HuH-7.5 (cell line): ENCODE data around the gene CDK5R1.
A peak's percentile ranks its signal among the peaks of the same experiment; 100 is the strongest.
"Not testable (repeated sequence)": the region's sequence is repeated elsewhere in the genome, so short reads cannot be mapped to it uniquely, and the experiment has no call there.

Experiments
- DNase-seq: peaks from one replicate; pipeline ENCODE4 v3.0.0; 2011; ENCODE audit warnings: low spot score

Gene CDK5R1

DNA sequence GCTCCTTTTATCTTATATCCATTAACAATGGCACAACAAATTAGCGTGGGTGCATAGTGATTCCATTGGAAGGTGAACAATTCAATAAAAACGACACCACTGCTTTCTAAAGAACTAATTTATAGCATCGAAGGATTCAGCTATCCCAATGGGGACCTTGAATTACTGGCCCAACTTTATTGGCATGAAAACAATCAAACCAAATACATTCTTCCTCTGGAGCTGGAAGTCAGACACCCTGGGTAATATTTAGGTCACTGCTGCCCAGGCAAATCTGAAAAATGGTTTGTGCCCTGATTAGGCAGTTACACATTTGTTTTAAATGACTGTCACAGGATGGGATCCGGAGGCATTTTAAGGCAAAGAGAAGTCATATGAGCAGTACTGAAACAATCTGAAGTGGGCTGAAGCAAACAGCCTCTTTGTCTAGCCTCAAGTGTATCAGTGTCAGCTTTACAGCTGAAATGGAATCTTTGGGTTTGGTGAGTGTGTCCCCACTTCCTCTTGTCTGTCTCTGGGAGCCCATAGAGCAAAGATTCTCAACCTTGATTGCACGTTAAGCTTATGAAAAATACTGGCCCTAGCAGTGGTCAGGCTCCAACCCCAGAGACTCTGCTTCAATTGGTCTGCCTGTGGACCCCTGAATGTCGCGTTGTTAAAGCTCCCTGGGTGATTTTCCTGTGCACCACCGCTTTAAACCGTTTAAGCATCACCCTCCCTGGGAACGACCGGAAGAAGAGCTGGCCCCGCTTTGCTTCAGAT is 30.3 kb downstream of the CDK5R1 start:
- no peak for DNase-seq

DNA sequence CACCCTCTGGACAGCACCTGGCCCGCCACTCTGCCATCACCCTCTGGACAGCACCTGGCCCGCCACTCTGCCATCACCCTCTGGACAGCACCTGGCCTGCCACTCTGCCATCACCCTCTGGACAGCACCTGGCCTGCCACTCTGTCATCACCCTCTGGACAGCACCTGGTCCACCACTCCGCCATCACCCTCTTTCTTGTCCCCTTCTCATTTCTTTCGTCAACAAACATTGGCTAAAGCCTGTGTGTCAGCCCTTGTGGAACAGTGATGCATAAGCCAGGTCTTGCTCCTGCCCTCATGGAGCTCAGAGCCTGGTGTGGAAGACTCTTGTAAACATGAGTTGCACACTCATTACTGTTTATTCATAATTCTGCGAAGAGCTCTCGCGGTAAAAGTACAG is 31.2 kb downstream of the CDK5R1 start:
- no peak for DNase-seq

DNA sequence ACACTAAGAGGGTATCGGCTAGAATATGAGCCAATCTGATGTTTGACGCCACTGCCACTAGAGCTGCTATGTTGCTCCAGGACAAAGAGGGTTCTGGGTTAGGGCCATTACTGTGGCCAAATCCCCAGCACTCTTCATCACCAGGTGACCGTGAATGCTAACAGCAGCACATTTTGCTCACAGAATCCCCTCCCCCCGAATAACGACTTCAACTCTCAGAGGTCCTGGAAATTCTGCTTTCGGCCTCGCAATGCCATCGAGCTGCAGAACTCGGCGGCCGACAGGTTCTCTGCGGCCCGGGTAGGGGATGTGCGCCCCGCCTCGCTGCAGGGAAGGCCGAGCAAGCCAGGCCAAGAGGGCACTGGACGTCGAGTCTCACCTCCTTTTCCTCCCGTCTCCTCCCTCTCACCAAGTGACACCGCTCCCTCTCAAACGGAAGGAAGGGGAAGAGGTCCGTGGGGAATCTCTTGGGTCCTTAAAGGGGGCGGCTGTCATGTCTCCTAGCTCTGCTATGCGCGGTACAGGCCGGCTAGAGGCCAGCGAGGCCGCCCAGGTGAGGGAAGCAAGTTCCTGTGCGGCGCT is 31.9 kb downstream of the CDK5R1 start:
- no peak for DNase-seq

DNA sequence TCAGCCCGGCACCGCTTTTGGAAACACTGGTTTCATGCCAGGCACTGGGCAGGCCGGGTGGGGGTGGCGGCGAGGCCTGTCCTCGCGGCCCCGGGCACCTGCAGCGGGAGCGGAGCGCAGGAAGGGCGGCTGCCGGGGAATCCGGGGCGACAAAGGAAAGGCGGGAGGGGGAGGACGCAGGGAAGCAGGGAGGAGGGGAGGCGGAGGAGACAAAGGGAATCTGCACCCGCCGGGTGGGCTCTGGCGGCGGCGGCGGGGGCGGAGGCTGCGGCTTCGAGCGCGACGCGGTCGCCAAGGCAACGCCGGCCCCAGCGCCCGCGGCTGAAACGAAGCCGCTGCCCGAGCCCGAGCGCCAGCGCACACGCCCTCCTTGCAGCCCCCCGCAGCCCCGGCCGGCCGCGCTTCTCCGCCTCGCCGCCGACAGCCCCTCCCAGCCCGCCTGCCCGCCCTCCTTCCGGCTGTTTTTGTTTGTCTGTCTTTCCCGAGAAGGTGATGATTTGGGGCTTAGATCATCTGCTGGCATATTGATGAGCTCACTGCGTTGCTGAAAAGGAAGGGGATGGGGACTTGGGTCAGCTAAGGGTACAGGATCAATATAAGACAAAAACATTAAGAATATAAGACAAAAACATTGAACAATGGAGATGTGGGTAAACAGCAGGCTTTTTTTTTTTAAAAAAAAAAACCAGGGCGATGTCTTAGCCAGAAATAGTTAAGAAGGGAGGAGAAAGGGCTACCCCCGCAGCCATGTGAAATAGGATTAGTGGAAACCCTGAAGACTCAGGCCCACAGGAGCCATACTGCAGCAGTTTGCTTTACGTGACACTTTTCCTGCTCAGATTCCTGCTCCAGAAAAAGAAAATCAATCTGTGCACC is 32.7 kb downstream of the CDK5R1 start:
- DNase-seq, result no peak

DNA sequence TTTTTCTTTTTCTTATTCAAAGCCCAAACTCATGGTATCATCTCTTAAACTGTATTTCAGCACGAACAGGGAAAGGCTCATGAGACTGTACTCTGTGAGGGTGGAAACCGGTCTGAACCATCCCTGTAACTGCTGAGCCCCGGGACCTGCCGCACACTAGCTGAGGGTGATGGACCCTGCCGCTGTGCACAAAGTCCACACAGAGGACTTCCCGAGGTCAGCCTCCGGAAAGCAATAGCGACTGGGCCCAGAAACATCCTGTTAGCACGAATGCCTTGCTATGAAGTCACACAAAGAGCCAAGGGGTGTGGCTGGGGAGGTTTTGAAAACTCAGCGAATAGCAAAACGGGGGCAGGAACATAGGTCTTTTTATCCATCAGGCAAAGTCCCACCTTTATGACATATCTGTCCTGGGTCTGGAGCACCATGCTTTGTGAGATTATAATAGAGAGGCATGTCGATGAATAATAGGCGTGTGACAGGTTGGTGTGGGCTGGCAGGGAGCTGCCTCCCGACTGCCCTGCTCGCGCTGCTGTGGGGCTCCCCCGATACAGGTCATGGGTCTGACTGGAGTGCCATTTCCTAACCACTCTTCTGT is 33.4 kb downstream of the CDK5R1 start:
- DNase-seq, result peak; percentile 49

DNA sequence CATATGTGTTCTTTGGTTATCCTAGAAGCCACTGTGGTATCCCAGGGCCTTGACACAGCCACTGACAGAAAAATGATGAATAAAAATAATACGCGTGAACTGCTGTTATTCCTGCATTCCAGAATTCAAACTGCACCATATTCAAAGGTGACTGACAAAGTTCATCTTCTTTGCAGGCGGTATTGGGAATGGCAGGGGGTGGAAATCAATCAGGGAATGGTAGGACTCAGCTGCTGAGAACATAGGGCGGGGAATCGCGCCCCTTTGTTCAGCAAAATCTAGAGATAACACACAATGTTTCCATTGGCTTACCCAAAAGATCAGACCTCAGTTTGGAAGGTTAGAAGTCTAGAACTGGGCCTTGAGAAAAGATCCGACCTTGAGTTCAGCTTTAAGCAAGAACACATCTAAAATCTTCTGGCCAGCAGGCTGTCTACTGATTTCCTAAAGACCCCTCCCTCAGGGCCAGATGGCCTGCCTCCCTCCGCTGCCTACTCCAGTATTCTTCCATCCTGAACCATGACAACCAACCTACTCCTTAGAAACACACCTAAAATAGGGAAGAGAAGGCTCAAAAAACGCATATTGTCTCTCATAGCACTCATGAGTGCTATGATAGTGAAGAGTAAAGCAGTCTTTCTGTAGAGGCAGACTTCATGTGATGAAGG is 34.1 kb downstream of the CDK5R1 start:
- no peak for DNase-seq

DNA sequence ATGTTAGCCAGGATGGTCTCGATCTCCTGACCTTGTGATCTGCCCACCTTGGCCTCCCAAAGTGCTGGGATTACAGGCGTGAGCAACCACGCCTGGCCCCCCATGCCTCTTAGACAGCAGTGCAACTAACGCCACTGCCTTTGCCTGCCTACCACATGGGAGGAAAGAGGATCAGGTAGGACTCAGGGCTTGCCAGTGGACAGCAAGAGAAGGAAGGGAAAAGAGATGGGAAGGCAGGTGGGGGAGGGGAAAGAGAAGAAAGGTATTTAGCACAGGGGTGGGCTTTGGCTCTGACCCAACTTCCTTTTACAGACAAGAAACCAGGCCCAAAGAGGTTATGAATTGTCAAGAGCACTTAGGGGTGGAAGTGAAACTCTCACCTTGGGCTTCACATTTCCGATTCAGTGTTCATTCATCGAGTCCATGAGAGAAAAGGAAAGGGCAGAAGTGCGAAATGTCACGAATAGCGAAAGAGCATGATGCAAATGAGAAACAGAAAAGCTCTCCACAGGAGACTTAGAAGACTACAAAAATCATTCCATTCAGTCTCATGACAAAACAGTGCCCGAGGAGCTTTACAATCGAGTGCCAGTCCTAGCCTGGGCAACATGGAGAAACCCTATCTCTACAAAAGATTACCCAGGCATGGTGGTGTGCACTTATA is 36.4 kb downstream of the CDK5R1 start:
- DNase-seq, result no peak

DNA sequence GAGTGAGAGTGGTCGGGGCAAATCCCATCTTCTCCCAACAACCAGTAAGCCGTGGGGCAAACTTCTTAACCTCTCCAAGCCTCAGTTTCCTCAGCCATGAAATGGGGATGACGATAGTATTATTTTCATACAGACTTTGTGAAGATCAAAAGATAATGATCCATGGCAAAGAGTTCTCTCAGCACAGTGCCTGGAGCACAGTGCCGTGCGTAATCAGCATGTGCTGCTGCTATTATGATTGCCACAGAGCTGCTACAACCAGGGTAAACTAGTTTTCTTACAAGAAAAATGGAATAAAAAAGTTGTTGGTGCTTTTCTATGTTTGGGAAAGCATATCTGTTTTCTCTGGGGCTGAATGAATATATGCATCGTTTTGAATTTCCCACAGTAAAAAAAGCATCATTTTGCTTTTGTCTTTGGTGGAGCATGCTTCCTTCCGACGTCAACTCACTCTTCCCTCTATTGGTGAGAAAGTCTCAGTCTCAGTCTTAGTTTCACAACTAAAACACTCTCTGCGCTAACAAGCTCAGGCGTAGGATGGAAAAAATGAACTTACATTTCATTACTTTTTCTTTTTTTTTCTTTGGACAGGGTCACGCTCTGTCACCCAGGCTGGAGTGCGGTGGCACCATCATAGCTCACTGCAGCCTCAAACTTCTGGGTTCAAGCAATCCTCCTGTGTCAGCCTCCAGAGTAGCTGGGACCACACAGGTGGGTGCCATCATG is 37.2 kb downstream of the CDK5R1 start:
- DNase-seq, result no peak

DNA sequence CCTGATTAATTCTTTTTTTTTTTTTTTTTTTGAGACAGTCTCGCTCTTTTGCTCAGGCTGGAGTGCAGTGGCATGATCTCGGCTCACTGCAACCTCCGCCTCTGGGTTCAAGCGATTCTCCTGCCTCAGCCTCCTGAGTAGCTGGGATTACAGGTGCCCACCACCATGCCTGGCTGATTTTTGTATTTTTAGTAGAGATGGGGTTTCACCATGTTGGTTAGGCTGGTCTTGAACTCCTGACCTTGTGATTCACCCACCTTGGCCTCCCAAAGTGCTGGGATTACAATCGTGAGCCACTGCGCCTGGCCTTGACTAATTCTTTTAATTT is 37.7 kb downstream of the CDK5R1 start:
- DNase-seq, result not testable (repeated sequence)

DNA sequence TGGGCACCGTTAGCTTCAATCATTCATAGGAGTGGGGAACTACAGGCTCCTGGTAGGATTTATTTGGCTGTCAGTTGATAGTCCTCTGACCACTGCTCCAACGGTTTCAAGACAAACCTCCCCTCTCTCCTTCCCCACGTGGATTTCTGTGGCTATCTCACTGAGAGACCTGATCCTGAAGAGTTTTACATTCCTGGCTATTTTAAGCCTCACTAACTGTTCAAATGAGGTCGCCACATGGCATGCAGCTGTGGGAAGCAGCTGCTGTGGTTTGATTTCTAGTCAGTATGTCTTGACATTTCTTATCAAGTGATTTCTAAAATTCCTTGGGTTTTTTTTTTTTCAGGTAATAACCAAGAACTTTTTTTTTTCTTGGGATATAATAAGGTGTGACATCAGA is 38.3 kb downstream of the CDK5R1 start:
- DNase-seq, result no peak

DNA sequence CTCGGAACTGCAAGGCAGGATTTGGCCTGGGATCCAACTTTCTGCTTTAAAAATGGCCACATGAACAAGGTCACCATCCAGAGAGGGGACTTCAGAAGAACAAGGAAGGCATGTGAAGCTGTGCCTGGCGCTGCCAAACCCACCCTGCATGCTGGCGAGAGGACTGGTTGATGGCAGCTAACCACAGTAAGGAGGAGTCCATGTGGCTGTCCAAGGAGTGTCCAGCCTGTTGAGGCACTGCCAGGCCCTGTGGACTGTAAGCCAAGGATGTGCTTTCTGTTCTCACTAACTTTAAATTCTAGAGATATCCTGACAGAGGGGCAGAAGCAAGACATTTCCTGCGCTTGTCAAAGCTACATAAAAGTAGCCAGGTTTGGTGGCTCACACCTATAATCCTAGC is 40.4 kb downstream of the CDK5R1 start:
- DNase-seq, result no peak

DNA sequence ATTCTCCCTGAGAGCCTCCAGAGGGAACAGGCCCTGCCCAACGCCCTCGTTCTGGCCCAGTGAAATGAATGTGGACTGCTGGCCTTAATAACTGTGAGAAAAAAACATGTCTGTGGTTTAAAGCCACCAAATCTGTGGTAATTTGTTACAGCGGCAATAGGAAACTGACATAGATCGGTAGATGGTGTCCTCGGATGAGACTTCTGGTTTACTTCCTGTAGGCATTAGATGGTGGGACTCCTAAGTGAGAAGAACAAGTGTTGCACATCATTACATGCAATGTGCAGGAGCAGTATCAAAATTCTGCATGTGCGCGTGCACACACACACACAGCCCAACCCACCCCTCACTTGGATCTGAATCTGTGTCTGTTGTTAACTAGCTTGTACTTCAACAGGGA is 42.0 kb downstream of the CDK5R1 start:
- no peak for DNase-seq

DNA sequence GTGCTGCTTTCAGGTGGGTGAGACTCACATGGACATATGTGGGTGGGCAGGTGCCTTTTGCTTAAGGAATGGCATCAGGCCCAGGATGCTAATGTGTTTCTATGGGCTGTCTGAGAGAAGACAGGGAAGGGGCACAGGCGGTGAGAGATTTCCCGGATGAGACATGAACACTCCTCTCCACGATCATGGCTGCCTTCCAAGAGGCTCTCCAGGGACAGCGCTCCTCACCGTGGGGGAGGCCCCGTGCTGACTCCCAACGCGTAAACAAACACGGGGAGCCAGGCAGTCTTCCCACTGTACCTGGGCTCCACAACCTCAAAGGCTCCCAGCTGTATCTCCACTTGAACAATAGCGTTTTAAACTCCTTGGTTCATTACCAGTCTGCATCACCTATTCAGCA is 42.8 kb downstream of the CDK5R1 start:
- DNase-seq, result no peak

DNA sequence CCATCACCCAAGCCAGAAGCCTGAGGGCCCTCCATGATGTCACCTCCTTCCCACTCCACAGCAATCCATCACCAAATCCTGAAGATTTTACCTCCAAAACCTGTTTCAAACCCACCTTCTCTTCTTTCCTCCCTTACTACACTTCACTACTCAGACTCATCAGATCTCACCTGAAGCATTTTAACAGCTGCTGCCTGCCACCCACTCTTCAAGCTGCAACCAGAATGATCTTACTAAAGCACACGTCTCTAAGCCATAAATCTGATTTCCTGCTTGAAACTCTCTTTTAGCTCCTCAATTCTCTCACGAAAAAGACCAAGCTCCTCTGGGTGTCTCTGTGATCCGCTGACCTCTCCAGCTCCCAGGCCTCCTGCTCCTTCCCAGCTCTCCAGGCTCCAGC is 46.5 kb downstream of the CDK5R1 start:
- no peak for DNase-seq

DNA sequence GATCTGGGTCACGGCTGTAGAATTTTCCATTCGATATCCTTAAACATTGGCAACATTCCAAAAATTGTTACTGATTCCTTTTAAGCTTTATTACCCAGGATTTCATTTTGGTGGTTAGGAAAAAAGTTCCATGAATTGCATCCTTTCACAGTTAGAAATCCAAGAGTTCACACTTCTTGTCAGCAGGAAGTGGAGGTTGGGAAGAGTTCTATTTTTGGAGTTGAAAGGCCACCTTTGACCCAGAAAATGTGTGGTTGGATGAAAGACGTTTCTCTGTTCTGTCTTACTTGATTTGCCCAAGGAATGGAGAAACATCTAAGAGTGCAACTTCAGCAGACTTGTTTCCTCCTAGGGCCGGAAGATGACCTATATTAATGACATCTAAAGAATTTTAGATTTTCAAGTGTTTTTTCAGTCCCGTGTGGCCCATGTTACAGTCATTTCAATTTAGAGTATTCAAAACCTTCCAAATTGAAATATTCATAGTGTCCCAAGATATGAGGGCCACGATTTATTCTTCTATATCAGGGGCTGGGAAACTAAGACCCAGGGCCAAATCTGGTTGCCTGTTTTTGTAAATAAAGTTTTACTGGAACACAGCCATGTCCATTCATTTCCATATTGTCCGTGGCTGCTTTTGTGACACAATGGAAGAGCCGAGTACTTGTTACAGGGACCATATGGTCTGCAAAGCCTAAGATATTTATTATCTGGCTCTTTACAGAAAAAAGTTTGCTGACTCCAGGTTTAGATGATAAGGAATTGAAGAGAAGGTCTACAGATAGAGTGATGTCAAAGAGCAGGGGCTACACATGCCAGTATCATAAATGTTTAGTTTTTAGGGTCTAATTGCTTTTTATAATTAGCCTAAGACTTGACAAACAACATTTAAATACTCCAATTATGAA is 50.2 kb downstream of the CDK5R1 start:
- DNase-seq, result no peak
